HCT116 (cell line): ENCODE data around the gene SEC61A2. TPM values are rescaled to one million over a fixed set of nuclear protein-coding genes. Genes with fewer than 3 reads are reported as not detected.

Source experiments
- ATAC-seq: fragments of 200-7000 bp; cut with Tn5 transposase; 2 replicates; pipeline ENCODE4 v1.9.1; 2020; ENCODE audit warnings: mild to moderate bottlenecking, moderate library complexity
- BruUV-seq: library from RNA; stranded (reverse); fragments of 400-500 nt; replicated peaks from 2 replicates; lab custom pipeline; 2021; lab: Mats Ljungman, UMichigan
- CTCF ChIA-PET: fragments of 300-600 bp; sonication (Branson Sonifier 250); formaldehyde crosslinking; loops from one replicate; lab custom pipeline; 2021; ENCODE audit warnings: antibody characterized with exemption; lab: Charles Lee
- POLR2A ChIA-PET: fragments of 300-600, 350-600 bp; sonication (Branson Sonifier 250); formaldehyde crosslinking; loops from one replicate; lab custom pipeline; 2021; ENCODE audit warnings: antibody characterized with exemption; lab: Charles Lee
- RAD21 ChIA-PET, 2 experiments: fragments of 300-600 bp; sonication (Branson Sonifier 250); formaldehyde crosslinking; loops; one replicate each; lab custom pipeline; 2023; ENCODE audit warnings: low total read pairs in 2 of 2; ENCODE audit not compliant: uncharacterized antibody in 2 of 2, unreplicated experiment in 2 of 2, low non-redundant PET in 1 of 2; lab: Charles Lee
- DNase-seq: peaks from one replicate; pipeline ENCODE4 v3.0.0-alpha.2; 2010; ENCODE audit warnings: low read depth, low spot score
- H2AFZ ChIP-seq: fragments of 200-600 bp; shearing (Covaris generic), sonication (generic); 2 replicates; pipeline ENCODE4 v1.6.1; 2017; ENCODE audit warnings: low read depth, mixed run types, mixed read lengths, antibody characterized with exemption, low read length; ENCODE audit not compliant: poor library complexity, severe bottlenecking
- H3K27ac ChIP-seq: 2 replicates; pipeline ENCODE4 v1.5.1; 2012; ENCODE audit warnings: low read depth, low read length
- H3K27me3 ChIP-seq: fragments of 200-600 bp; sonication (generic); 2 replicates; pipeline ENCODE4 v1.6.1; 2016; ENCODE audit warnings: mixed run types, low read length, mixed read lengths; ENCODE audit not compliant: insufficient read depth
- H3K36me3 ChIP-seq, 2 experiments: fragments of 200-500 bp in 1 of 2; fragments of 200-600 bp in 1 of 2; sonication (Bioruptor generic) in 1 of 2; sonication (generic) in 1 of 2; 2 replicates each; pipeline versions ENCODE4 v1.5.1 to v1.6.1; 2014 to 2016; ENCODE audit warnings: low read length in 2 of 2, inconsistent platforms in 1 of 2, mixed read lengths in 1 of 2, mixed run types in 1 of 2; ENCODE audit not compliant: insufficient read depth in 2 of 2, control insufficient read depth in 1 of 2
- H3K4me1 ChIP-seq, 2 experiments: fragments of 200-600 bp in 1 of 2; sonication (generic) in 1 of 2; 2 replicates each; pipeline versions ENCODE4 v1.5.1 to v1.6.1; 2012 to 2017; ENCODE audit warnings: low read length in 2 of 2, inconsistent platforms in 1 of 2, mild to moderate bottlenecking in 1 of 2, mixed read lengths in 1 of 2, mixed run types in 1 of 2, moderate library complexity in 1 of 2; ENCODE audit not compliant: insufficient read depth in 2 of 2, control insufficient read depth in 1 of 2
- H3K4me2 ChIP-seq: fragments of 200-600 bp; sonication (generic); 2 replicates; pipeline ENCODE4 v1.6.1; 2017; ENCODE audit warnings: mixed run types, low read length, mixed read lengths
- H3K4me3 ChIP-seq, 2 experiments: fragments of 200-600 bp in 1 of 2; sonication (generic) in 1 of 2; replicated peaks in 1 of 2; 2 replicates each; pipeline ENCODE4 v1.5.1; 2011 to 2016; ENCODE audit warnings: low read length in 2 of 2, control low read depth in 1 of 2, low read depth in 1 of 2, mild to moderate bottlenecking in 1 of 2, mixed read lengths in 1 of 2, mixed run types in 1 of 2
- H3K79me2 ChIP-seq: fragments of 200-600 bp; sonication (generic); 2 replicates; pipeline ENCODE4 v1.6.1; 2017; ENCODE audit warnings: mild to moderate bottlenecking, mixed run types, low read length, moderate library complexity, mixed read lengths; ENCODE audit not compliant: insufficient read depth
- H3K9ac ChIP-seq: fragments of 200-600 bp; sonication (generic); 2 replicates; pipeline ENCODE4 v1.6.1; 2016; ENCODE audit warnings: low read length, mixed read lengths
- H3K9me2 ChIP-seq: fragments of 200-600 bp; sonication (generic), shearing (Covaris generic); 2 replicates; pipeline ENCODE4 v1.6.1; 2017; ENCODE audit warnings: mixed run types, mild to moderate bottlenecking, moderate library complexity; ENCODE audit not compliant: insufficient read depth
- H3K9me3 ChIP-seq, 2 experiments: fragments of 200-500 bp in 1 of 2; fragments of 200-600 bp in 1 of 2; sonication (Bioruptor generic) in 1 of 2; sonication (generic) in 1 of 2; 2 replicates each; pipeline ENCODE4 v1.6.1; 2014 to 2017; ENCODE audit warnings: low read length in 2 of 2, mixed read lengths in 2 of 2, inconsistent platforms in 1 of 2, low read depth in 1 of 2, mild to moderate bottlenecking in 1 of 2, mixed run types in 1 of 2, moderate library complexity in 1 of 2; ENCODE audit not compliant: control insufficient read depth in 1 of 2, insufficient read depth in 1 of 2
- H4K20me1 ChIP-seq: fragments of 200-600 bp; sonication (generic), shearing (Covaris generic); 2 replicates; pipeline ENCODE4 v1.6.1; 2017; ENCODE audit warnings: mixed run types, mild to moderate bottlenecking, moderate library complexity; ENCODE audit not compliant: insufficient read depth
- CBX3 ChIP-seq: IDR thresholded peaks from 2 replicates; pipeline ENCODE4 v1.6.1; 2012; ENCODE audit warnings: low read depth
- EGR1 ChIP-seq: IDR thresholded peaks from 2 replicates; pipeline ENCODE4 v1.6.1; 2012; ENCODE audit warnings: low read depth
- EZH2phosphoT487 ChIP-seq: fragments of 200-600 bp; IDR thresholded peaks from 2 replicates; pipeline ENCODE4 v1.6.1; 2018; ENCODE audit warnings: antibody characterized with exemption, borderline replicate concordance
- JUND ChIP-seq: IDR thresholded peaks from 2 replicates; pipeline ENCODE4 v1.6.1; 2012
- MAX ChIP-seq: IDR thresholded peaks from 2 replicates; pipeline ENCODE4 v1.6.1; 2012
- POLR2A ChIP-seq: IDR thresholded peaks from 2 replicates; pipeline ENCODE4 v1.7.0; 2011; ENCODE audit warnings: borderline replicate concordance; ENCODE audit not compliant: insufficient read depth, insufficient read length; ENCODE audit errors: extremely low read depth
- POLR2AphosphoS5 ChIP-seq: IDR thresholded peaks from 2 replicates; pipeline ENCODE4 v1.6.1; 2011; ENCODE audit warnings: mild to moderate bottlenecking, low read depth, low read length, moderate library complexity
- RAD21 ChIP-seq: IDR thresholded peaks from 2 replicates; pipeline ENCODE4 v1.6.1; 2012; ENCODE audit warnings: low read depth, mild to moderate bottlenecking
- REST ChIP-seq: IDR thresholded peaks from 2 replicates; pipeline ENCODE4 v1.6.1; 2012; ENCODE audit warnings: low read depth
- SIN3A ChIP-seq: IDR thresholded peaks from 2 replicates; pipeline ENCODE4 v1.6.1; 2012; ENCODE audit warnings: low read depth
- SP1 ChIP-seq: IDR thresholded peaks from 2 replicates; pipeline ENCODE4 v1.6.1; 2012; ENCODE audit warnings: low read depth
- SRF ChIP-seq: IDR thresholded peaks from 2 replicates; pipeline ENCODE4 v1.6.1; 2012; ENCODE audit warnings: low read depth
- TCF7L2 ChIP-seq: IDR thresholded peaks from 2 replicates; pipeline ENCODE4 v1.7.0; 2011; ENCODE audit warnings: borderline replicate concordance, inconsistent platforms; ENCODE audit not compliant: insufficient read depth, insufficient read length; ENCODE audit errors: extremely low read depth
- YY1 ChIP-seq: IDR thresholded peaks from 2 replicates; pipeline ENCODE4 v1.6.1; 2011; ENCODE audit warnings: low read length, low read depth, moderate library complexity, mild to moderate bottlenecking; ENCODE audit not compliant: insufficient replicate concordance; ENCODE audit errors: extremely low read depth
- ZFX ChIP-seq: fragments of 450-650 bp; IDR thresholded peaks from 2 replicates; pipeline ENCODE4 v1.6.1; 2017
- ZNF274 ChIP-seq: fragments of 200-500 bp; sonication (Bioruptor generic); IDR thresholded peaks from 2 replicates; pipeline ENCODE4 v1.6.1; 2014; ENCODE audit warnings: mild to moderate bottlenecking, low read depth, low read length, inconsistent platforms
- intact Hi-C: fragments of 100-400 bp; cut with micrococcal nuclease; formaldehyde crosslinking; loops from 2 replicates; pipeline ENCODE4 v1.10.0; 2022
- total RNA-seq: library from RNA; stranded (reverse); gene quantifications from one replicate; pipeline ENCODE4 v1.2.1, GENCODE V29; 2021; ENCODE audit not compliant: unreplicated experiment

Gene SEC61A2
- total RNA-seq, 1 experiment from 2014 or later: 10.0 TPM

GRCh38 chr10:12150163-12150562 is 20.7 kb downstream of the SEC61A2 start:
- Histone ChIP-seq H3K27ac (no peak overlapping the region), H3K4me3 (no peak overlapping the region), H4K20me1 (no peaks in the 10 kb centered on the region), H3K27me3 (no peaks in the 10 kb centered on the region), H3K36me3 (peaks cover 2 to 5% of the 10 kb centered on the region in 2 experiments; a peak in 1 of 4 replicates), H3K4me1 (no peaks in the 10 kb centered on the region), H3K9ac (no peak overlapping the region), H2AFZ (no peak overlapping the region), H3K4me2 (no peak overlapping the region), H3K9me2 (no peaks in the 10 kb centered on the region), H3K9me3 (no peaks in the 10 kb centered on the region), H3K79me2 (no peaks in the 10 kb centered on the region)
- ChIA-PET RAD21 (no interaction called here), CTCF (no interaction called here), POLR2A (no interaction called here)
- no peak for ATAC-seq
- no peak for TF ChIP-seq SP1
- no peak for TF ChIP-seq CBX3
- no peak for TF ChIP-seq REST
- TF ChIP-seq POLR2A: no peak
- TF ChIP-seq POLR2AphosphoS5: no peak
- TF ChIP-seq SRF: no peak
- no peak for TF ChIP-seq EZH2phosphoT487
- no peak for TF ChIP-seq RAD21
- no peak for TF ChIP-seq JUND
- TF ChIP-seq ZNF274: no peak
- no peak for TF ChIP-seq ZFX
- TF ChIP-seq EGR1: no peak
- TF ChIP-seq MAX: no peak
- no peak for TF ChIP-seq SIN3A
- TF ChIP-seq YY1: no peak
- no peak for TF ChIP-seq TCF7L2
- no peak for DNase-seq
- BruUV-seq: no TSS peak
- intact Hi-C loops: no loop called here
